Gastroesophageal sphincter (tissue), 4 donors: ENCODE measurements around the gene ZFC3H1. TPM values are rescaled to one million over a fixed set of nuclear protein-coding genes. Genes with fewer than 3 reads are reported as not detected.
"Not testable (repeated sequence)": the region's sequence is repeated elsewhere in the genome, so short reads cannot be mapped to it uniquely, and the experiment has no call there.

Experiments
- ATAC-seq: fragments of 150-250 bp; one replicate; pipeline ENCODE4 v1.9.1; 2016; ENCODE audit warnings: mild to moderate bottlenecking, moderate library complexity
- H3K27ac ChIP-seq, 4 donors: fragments of 200-600 bp; sonication (generic) in 3 of 4; 1 replicate in 3 of 4; 2 replicates in 1 of 4; pipeline ENCODE4 v1.5.1; 2016 to 2019
- H3K27me3 ChIP-seq: fragments of 200-600 bp; sonication (generic); one replicate; pipeline ENCODE4 v1.5.1; 2019
- H3K36me3 ChIP-seq, 2 donors: fragments of 200-600 bp; sonication (generic); one replicate each; pipeline ENCODE4 v1.5.1; 2019; ENCODE audit warnings: control low read depth in 1 of 2
- H3K4me1 ChIP-seq, 3 donors: fragments of 200-600 bp; sonication (generic); 1 replicate in 2 of 3; 2 replicates in 1 of 3; pipeline ENCODE4 v1.5.1; 2016 to 2019; ENCODE audit warnings: control low read depth in 2 of 3
- H3K4me3 ChIP-seq, 2 donors: fragments of 200-600 bp; sonication (generic); one replicate each; pipeline ENCODE4 v1.5.1; 2019; ENCODE audit warnings: mild to moderate bottlenecking in 1 of 2, moderate library complexity in 1 of 2
- H3K9me3 ChIP-seq, 3 donors: fragments of 200-600 bp; sonication (generic); one replicate each; pipeline ENCODE4 v1.5.1; 2017 to 2019; ENCODE audit warnings: control low read depth in 2 of 3
- EP300 ChIP-seq: sonication (generic); formaldehyde crosslinking; IDR thresholded peaks from one replicate; pipeline ENCODE4 v1.6.1; 2017; ENCODE audit warnings: antibody characterized with exemption, mild to moderate bottlenecking
- POLR2A ChIP-seq, 2 donors: fragments of 450-650 bp; IDR thresholded peaks; one replicate each; pipeline ENCODE4 v1.6.1; 2017; ENCODE audit warnings: antibody characterized with exemption in 2 of 2, mild to moderate bottlenecking in 2 of 2, moderate library complexity in 1 of 2
- POLR2AphosphoS5 ChIP-seq: sonication (generic); formaldehyde crosslinking; IDR thresholded peaks from one replicate; pipeline ENCODE4 v1.6.1; 2017; ENCODE audit warnings: antibody characterized with exemption
- WGBS, 2 donors: methylation state at CpG; one replicate each; pipeline ENCODE4 v1.1.5; 2018; ENCODE audit warnings: low coverage in 1 of 2; 5-methylcytosine and 5-hydroxymethylcytosine counted together
- total RNA-seq, 4 donors: library from RNA; depleted of rRNA; stranded (reverse); fragments of >200 nt; gene quantifications; one replicate each; pipeline ENCODE4 v1.1.0, GENCODE V29; 2016
- TF ChIP-seq, protein P1 (sequence below), 4 experiments: fragments of 200-600 bp in 2 of 4; fragments of 450-650 bp in 2 of 4; sonication (generic) in 1 of 4; IDR thresholded peaks; one replicate each; pipeline ENCODE4 v1.5.1; 2017 to 2019; ENCODE audit warnings: antibody characterized with exemption in 4 of 4, mild to moderate bottlenecking in 2 of 4, moderate library complexity in 2 of 4

The ZFC3H1 gene
- total RNA-seq, 4 donors from 2014 or later, result 17.1 to 65.2 (median 30.3) TPM

- no peaks in the 10 kb centered on the region for H3K27me3 ChIP-seq
- H3K36me3 ChIP-seq, result no peaks in the 10 kb centered on the region
- TF ChIP-seq EP300, result no peak
- TF ChIP-seq, protein P1, sequence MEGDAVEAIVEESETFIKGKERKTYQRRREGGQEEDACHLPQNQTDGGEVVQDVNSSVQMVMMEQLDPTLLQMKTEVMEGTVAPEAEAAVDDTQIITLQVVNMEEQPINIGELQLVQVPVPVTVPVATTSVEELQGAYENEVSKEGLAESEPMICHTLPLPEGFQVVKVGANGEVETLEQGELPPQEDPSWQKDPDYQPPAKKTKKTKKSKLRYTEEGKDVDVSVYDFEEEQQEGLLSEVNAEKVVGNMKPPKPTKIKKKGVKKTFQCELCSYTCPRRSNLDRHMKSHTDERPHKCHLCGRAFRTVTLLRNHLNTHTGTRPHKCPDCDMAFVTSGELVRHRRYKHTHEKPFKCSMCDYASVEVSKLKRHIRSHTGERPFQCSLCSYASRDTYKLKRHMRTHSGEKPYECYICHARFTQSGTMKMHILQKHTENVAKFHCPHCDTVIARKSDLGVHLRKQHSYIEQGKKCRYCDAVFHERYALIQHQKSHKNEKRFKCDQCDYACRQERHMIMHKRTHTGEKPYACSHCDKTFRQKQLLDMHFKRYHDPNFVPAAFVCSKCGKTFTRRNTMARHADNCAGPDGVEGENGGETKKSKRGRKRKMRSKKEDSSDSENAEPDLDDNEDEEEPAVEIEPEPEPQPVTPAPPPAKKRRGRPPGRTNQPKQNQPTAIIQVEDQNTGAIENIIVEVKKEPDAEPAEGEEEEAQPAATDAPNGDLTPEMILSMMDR (IDR thresholded peaks at IDR 0.05), result no peak
- TF ChIP-seq POLR2A (IDR thresholded peaks at IDR 0.05), result no peak
- TF ChIP-seq POLR2AphosphoS5, result no peak
- no peak for ATAC-seq
- no peak overlapping the region for H3K27ac ChIP-seq
- H3K9me3 ChIP-seq, result no peaks in the 10 kb centered on the region
- no peak overlapping the region for H3K4me3 ChIP-seq
- WGBS, 2 donors, result 73 to 76% methylated on average over 3 of the region's 3 CpGs
- no peaks in the 10 kb centered on the region for H3K4me1 ChIP-seq
Measured at GRCh38 chr12:71584356-71584755, 79.3 kb downstream of the ZFC3H1 start.

DNA sequence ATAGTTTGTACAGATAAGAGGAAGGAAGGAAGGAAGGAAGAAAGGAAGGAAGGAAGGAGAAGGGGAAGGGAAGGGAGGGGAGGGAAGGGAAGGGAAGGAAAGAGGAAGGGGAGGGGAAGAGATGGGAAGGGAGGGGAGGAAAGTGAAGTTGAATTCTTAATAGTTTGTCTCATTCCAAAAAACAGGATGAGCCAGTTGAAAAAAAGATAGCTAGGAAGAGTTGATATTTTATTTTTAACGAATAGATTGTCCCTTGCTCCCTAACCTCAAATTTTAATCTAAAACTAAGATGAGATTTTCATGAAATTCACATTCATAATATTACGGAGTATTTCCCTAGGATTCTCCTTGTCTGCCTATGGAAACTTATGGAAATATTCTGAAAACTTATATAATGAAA lies 80.7 kb downstream of the ZFC3H1 start:
- no peaks in the 10 kb centered on the region for H3K27me3 ChIP-seq
- no peak for ATAC-seq
- H3K27ac ChIP-seq, result no peak overlapping the region
- no peaks in the 10 kb centered on the region for H3K36me3 ChIP-seq
- H3K4me1 ChIP-seq, result no peaks in the 10 kb centered on the region
- H3K4me3 ChIP-seq, result no peak overlapping the region
- H3K9me3 ChIP-seq, result no peaks in the 10 kb centered on the region
- WGBS, 2 donors, result 84 to 92% methylated on average over 2 of the region's 2 CpGs
- TF ChIP-seq, protein P1 (IDR thresholded peaks at IDR 0.05), result no peak
- no peak for TF ChIP-seq POLR2A (IDR thresholded peaks at IDR 0.05)
- no peak for TF ChIP-seq EP300
- TF ChIP-seq POLR2AphosphoS5, result no peak

- TF ChIP-seq POLR2AphosphoS5 (no peak), POLR2A (IDR thresholded peaks at IDR 0.05) (no peak), EP300 (no peak)
- TF ChIP-seq, protein P1 (IDR thresholded peaks at IDR 0.05), result no peak
Measured at GRCh38 chr12:71581206-71581605, 82.4 kb downstream of the ZFC3H1 start.

DNA sequence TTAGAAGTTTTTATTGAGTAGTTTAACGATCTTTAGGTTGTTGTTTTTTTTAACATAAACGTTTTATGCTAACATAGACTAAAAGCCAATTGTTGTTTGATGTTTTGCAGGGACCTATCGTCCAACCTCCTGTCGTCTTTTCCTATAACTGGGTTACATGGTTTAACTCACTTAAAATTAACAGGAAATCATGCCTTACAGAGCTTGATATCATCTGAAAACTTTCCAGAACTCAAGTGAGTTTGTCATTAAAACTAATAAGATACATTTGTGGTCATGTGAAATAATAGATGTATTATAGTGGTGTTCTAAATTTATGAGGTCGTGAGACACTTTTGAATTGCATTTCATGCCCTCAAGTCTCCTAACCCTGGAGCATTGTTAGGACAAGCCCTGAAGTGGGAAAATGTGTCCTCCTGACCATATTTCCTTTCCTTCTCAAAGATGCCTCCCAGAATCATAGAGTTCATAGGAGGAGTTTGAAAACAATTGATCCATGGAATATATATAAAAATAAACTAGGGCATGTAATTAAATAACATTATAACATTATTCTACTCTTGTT lies 84.9 kb downstream of the ZFC3H1 start:
- H3K27ac ChIP-seq, result no peak overlapping the region
- no peaks in the 10 kb centered on the region for H3K4me1 ChIP-seq
- H3K27me3 ChIP-seq, result no peaks in the 10 kb centered on the region
- TF ChIP-seq EP300 (no peak), POLR2AphosphoS5 (no peak), POLR2A (IDR thresholded peaks at IDR 0.05) (no peak)
- TF ChIP-seq, protein P1 (IDR thresholded peaks at IDR 0.05), result no peak
- 43 to 71% methylated on average over 5 of the region's 5 CpGs for WGBS, 2 donors
- no peak for ATAC-seq
- no peak overlapping the region for H3K4me3 ChIP-seq
- H3K9me3 ChIP-seq, result no peaks in the 10 kb centered on the region
- no peaks in the 10 kb centered on the region for H3K36me3 ChIP-seq

More at GRCh38 chr12:71581206-71581605, 82.4 kb downstream of the ZFC3H1 start:
- H3K27me3 ChIP-seq, result no peaks in the 10 kb centered on the region
- WGBS, 2 donors, result 55 to 67% methylated on average over 3 of the region's 3 CpGs
- no peaks in the 10 kb centered on the region for H3K4me1 ChIP-seq
- no peak for ATAC-seq
- no peak overlapping the region for H3K4me3 ChIP-seq
- H3K9me3 ChIP-seq, result no peaks in the 10 kb centered on the region
- H3K27ac ChIP-seq, result no peak overlapping the region
- H3K36me3 ChIP-seq, result no peaks in the 10 kb centered on the region

GRCh38 chr12:71576496-71576895 lies 87.2 kb downstream of the ZFC3H1 start:
- H3K27ac ChIP-seq, result no peak overlapping the region
- TF ChIP-seq EP300 (no peak), POLR2A (IDR thresholded peaks at IDR 0.05) (no peak)

GRCh38 chr12:71569885-71570284 lies 93.8 kb downstream of the ZFC3H1 start:
- H3K4me1 ChIP-seq, H3K27me3 ChIP-seq, ATAC-seq, H3K9me3 ChIP-seq, H3K36me3 ChIP-seq, H3K4me3 ChIP-seq, H3K27ac ChIP-seq: not testable (repeated sequence)
- WGBS, 2 donors, result 75 to 95% methylated on average over 5 to 6 of the region's 6 CpGs

More at GRCh38 chr12:71576496-71576895, 87.2 kb downstream of the ZFC3H1 start:
- H3K4me3 ChIP-seq, result no peak overlapping the region
- 60 to 61% methylated on average over 1 to 3 of the region's 3 CpGs for WGBS, 2 donors
- no peaks in the 10 kb centered on the region for H3K4me1 ChIP-seq
- H3K9me3 ChIP-seq, result no peaks in the 10 kb centered on the region
- H3K36me3 ChIP-seq, result no peaks in the 10 kb centered on the region
- H3K27me3 ChIP-seq, result no peaks in the 10 kb centered on the region
- ATAC-seq, result no peak
